ENCODE results near the gene YWHAG. TPM values are rescaled to one million over a fixed set of nuclear protein-coding genes. Genes with fewer than 3 reads are reported as not detected.
A peak's percentile ranks its signal among the peaks of the same experiment; 100 is the strongest.

Gene YWHAG
- total and polyA plus RNA-seq, 9 of the 15 experiments (the other 6 are each of a cell fraction or from before 2014, with no cell fraction given) = 30.4 to 246 (median 94.5) TPM

DNA sequence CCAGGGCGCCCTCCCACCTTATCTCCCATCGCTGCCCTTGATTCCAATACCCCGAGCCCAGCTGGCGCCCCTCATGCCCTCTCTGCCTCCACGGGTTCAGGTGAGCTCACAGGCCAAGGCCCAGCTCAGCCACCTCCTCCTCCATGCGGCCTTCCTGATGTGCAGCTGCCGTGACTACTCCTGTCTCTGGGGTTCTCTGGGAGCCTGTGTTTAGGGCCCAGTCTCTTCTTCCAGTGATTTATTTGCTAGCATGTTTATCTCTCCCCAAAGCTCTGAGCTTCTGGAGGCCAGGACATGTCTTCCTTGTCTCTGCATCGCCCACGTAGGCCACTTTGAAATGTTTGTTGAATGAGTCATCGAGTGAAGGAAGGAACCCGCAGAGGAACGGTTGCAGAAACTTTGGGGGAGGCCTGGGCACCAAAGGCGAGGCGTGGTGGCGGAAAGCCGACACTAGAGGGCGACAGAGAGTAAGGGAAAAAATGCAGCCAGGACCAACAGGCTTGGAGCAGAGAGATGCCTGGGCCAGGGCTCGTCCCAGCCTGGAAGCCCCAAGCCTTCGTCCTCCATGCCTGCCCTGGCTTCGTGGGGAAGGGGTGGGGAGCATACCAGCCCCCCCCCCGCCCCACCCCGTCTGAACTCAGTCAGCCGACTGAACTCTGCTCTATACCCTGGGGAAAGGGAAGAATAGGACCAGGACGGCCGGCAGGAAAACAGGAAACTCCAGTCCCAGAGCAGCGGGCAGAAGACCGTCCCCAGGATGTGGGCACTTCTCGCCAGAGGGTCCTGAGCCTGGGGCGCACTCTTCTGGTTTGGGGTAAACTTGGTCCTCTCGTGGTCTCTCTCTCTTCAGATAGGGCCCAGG, 67.2 kb downstream of the YWHAG start (continued):
- TF ChIP-seq, protein P1, sequence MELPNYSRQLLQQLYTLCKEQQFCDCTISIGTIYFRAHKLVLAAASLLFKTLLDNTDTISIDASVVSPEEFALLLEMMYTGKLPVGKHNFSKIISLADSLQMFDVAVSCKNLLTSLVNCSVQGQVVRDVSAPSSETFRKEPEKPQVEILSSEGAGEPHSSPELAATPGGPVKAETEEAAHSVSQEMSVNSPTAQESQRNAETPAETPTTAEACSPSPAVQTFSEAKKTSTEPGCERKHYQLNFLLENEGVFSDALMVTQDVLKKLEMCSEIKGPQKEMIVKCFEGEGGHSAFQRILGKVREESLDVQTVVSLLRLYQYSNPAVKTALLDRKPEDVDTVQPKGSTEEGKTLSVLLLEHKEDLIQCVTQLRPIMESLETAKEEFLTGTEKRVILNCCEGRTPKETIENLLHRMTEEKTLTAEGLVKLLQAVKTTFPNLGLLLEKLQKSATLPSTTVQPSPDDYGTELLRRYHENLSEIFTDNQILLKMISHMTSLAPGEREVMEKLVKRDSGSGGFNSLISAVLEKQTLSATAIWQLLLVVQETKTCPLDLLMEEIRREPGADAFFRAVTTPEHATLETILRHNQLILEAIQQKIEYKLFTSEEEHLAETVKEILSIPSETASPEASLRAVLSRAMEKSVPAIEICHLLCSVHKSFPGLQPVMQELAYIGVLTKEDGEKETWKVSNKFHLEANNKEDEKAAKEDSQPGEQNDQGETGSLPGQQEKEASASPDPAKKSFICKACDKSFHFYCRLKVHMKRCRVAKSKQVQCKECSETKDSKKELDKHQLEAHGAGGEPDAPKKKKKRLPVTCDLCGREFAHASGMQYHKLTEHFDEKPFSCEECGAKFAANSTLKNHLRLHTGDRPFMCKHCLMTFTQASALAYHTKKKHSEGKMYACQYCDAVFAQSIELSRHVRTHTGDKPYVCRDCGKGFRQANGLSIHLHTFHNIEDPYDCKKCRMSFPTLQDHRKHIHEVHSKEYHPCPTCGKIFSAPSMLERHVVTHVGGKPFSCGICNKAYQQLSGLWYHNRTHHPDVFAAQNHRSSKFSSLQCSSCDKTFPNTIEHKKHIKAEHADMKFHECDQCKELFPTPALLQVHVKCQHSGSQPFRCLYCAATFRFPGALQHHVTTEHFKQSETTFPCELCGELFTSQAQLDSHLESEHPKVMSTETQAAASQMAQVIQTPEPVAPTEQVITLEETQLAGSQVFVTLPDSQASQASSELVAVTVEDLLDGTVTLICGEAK (IDR thresholded peaks at IDR 0.05) = 0 out of 2 replicates have a peak, but pooled peaks have one; percentile 20
- TF ChIP-seq, protein P1 (CRISPR knock-in tag; IDR thresholded peaks at IDR 0.05) = no peak
- TF ChIP-seq TEAD1 (CRISPR knock-in tag; IDR thresholded peaks at IDR 0.05) (peak; percentile 94 to 99), KDM1A (IDR thresholded peaks at IDR 0.05) (peak; percentile 94 to 96), ESRRA (IDR thresholded peaks at IDR 0.05; ENCODE audit: borderline replicate concordance, low read depth) (peak; percentile 70; the same call in 1 of the 2 replicates), JUNB (CRISPR knock-in tag; conservative IDR thresholded peaks at IDR 0.05) (peak; percentile 85), RBFOX2 (IDR thresholded peaks at IDR 0.05; ENCODE audit: low read depth, low read length) (peak; percentile 65), TEAD2 (tag; IDR thresholded peaks at IDR 0.05) (peak; percentile 84), LEF1 (IDR thresholded peaks at IDR 0.05) (peak; percentile 83), ZC3H11A (IDR thresholded peaks at IDR 0.05; ENCODE audit: low read depth, low read length) (0 out of 2 replicates have a peak, but pooled peaks have one; percentile 57), POLR2AphosphoS5 (IDR thresholded peaks at IDR 0.05; ENCODE audit: control insufficient read depth, insufficient read depth, low read depth, low read length) (peak; percentile 69; the same call in 1 of the 2 replicates), DPF2 (IDR thresholded peaks at IDR 0.05) (peak; percentile 95), JUN (IDR thresholded peaks at IDR 0.05; ENCODE audit: borderline replicate concordance, low read depth, low read length) (peak; percentile 98), JUN (CRISPR knock-in tag; IDR thresholded peaks at IDR 0.05; ENCODE audit: borderline replicate concordance) (peak; percentile 96)
- TF ChIP-seq, protein P2, sequence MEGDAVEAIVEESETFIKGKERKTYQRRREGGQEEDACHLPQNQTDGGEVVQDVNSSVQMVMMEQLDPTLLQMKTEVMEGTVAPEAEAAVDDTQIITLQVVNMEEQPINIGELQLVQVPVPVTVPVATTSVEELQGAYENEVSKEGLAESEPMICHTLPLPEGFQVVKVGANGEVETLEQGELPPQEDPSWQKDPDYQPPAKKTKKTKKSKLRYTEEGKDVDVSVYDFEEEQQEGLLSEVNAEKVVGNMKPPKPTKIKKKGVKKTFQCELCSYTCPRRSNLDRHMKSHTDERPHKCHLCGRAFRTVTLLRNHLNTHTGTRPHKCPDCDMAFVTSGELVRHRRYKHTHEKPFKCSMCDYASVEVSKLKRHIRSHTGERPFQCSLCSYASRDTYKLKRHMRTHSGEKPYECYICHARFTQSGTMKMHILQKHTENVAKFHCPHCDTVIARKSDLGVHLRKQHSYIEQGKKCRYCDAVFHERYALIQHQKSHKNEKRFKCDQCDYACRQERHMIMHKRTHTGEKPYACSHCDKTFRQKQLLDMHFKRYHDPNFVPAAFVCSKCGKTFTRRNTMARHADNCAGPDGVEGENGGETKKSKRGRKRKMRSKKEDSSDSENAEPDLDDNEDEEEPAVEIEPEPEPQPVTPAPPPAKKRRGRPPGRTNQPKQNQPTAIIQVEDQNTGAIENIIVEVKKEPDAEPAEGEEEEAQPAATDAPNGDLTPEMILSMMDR (IDR thresholded peaks at IDR 0.05 in 2 of 3, conservative IDR thresholded peaks at IDR 0.05 in 1 of 3; ENCODE audit: insufficient read depth in 2 of 3, low read depth in 1 of 3, low read length in 3 of 3) = peak; percentile 97 to 99 (median 99)
